MM.1S (cell line): ENCODE measurements around the gene HOXB5.

ENCODE experiments used
- EZH2 ChIP-seq: fragments of 300-600 bp; sonication (generic); optimal IDR thresholded peaks from 2 replicates; pipeline ENCODE3; 2017; ENCODE audit warnings: low read depth, mild to moderate bottlenecking, antibody characterized with exemption, low read length, mixed read lengths
- EZH2phosphoT487 ChIP-seq: fragments of 300-600 bp; sonication (generic); IDR thresholded peaks from 2 replicates; pipeline ENCODE4 v1.6.1; 2018; ENCODE audit warnings: antibody characterized with exemption, low read length
- TF ChIP-seq, protein P1 (sequence below): fragments of 300-600 bp; sonication (generic); IDR thresholded peaks from 2 replicates; pipeline ENCODE4 v1.5.1; 2016; ENCODE audit warnings: antibody characterized with exemption, low read length, mixed read lengths

DNA sequence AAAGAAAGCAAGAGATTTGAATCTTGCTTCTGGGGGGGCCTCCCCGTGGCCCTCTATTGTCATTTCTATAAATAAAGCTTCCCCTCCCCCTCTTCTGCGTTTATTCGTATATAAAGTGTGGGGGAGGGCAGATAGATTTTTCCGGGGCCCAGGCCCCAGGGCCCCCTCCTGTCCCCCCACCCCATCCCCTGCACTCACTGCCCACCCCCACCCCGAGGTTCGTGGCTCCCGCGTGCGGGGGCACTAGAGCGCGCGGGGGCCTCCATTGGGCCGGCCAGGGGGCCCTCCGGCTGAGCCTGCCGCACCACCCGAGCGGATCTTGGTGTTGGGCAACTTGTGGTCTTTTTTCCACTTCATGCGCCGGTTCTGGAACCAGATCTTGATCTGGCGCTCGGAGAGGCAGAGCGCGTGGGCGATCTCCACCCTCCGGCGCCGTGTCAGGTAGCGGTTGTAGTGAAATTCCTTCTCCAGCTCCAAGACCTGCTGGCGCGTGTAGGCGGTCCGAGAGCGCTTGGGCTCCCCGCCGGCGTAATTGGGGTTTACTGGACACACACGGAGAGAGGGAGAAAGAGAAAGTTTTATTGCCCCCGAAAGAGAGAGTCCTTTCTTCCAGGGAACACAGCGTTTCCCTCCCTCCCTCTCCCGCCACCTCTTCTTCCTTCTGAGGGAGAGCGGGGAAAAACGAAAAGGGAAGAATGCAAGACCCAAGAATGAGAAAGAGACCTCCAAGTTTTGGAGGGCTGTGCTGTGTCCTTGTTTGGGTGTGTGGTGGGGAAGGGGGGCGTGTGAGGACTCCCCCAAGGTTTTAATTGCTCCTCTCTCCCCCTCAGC lies 16.9 kb downstream of the HOXB5 start:
- TF ChIP-seq, protein P1, sequence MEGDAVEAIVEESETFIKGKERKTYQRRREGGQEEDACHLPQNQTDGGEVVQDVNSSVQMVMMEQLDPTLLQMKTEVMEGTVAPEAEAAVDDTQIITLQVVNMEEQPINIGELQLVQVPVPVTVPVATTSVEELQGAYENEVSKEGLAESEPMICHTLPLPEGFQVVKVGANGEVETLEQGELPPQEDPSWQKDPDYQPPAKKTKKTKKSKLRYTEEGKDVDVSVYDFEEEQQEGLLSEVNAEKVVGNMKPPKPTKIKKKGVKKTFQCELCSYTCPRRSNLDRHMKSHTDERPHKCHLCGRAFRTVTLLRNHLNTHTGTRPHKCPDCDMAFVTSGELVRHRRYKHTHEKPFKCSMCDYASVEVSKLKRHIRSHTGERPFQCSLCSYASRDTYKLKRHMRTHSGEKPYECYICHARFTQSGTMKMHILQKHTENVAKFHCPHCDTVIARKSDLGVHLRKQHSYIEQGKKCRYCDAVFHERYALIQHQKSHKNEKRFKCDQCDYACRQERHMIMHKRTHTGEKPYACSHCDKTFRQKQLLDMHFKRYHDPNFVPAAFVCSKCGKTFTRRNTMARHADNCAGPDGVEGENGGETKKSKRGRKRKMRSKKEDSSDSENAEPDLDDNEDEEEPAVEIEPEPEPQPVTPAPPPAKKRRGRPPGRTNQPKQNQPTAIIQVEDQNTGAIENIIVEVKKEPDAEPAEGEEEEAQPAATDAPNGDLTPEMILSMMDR = no peak
- TF ChIP-seq EZH2 (no peak), EZH2phosphoT487 (no peak)
